ENCODE measurements around the gene ARFGAP1. TPM values are rescaled to one million over a fixed set of nuclear protein-coding genes. Genes with fewer than 3 reads are reported as not detected.

Gene ARFGAP1
- total and polyA plus RNA-seq, 10 of the 15 experiments (the other 5 are each of a cell fraction or from before 2014, with no cell fraction given): 0.45 to 79.9 (median 30.8) TPM

- no peaks in the 10 kb centered on the region for H4K20me1 ChIP-seq (ENCODE audit: control insufficient read depth, insufficient read depth)
- no peak overlapping the region for H3K27ac ChIP-seq (ENCODE audit: control insufficient read depth, insufficient read depth)
- ChIA-PET CTCF (interaction anchor here (2.7 kb wide), 1 partner anchor 71 kb away, joined by 8 read pairs; no protein-coding TSS in a partner anchor), SMC1A (ENCODE audit: uncharacterized antibody, unreplicated experiment) (no interaction called here), POLR2A (no interaction called here), RAD21 (ENCODE audit: unreplicated experiment) (interaction anchor here (0.6 kb wide), 1 partner anchor 15 kb away, joined by 3 read pairs; no protein-coding TSS in a partner anchor)
- H3K79me2 ChIP-seq (ENCODE audit: control insufficient read depth, insufficient read depth, low read length): no peaks in the 10 kb centered on the region
- 31% methylated on average over 14 of the region's 22 CpGs for WGBS (ENCODE audit: insufficient coverage, insufficient replicate concordance, low lambda C conversion rate, missing lambda C conversion rate)
- DNase-seq (ENCODE audit: low read depth, low spot score) (no peak), ATAC-seq (no peak), FAIRE-seq (no peak)
- intact Hi-C loops (cut with micrococcal nuclease; ENCODE audit: unreplicated experiment) (no loop called here), in situ Hi-C loops (cut with MboI) (no loop called here)
- BruUV-seq (replicated peaks): no TSS peak
- no peak overlapping the region for H2AFZ ChIP-seq (ENCODE audit: control insufficient read depth, low read depth, low read length)
- H3K36me3 ChIP-seq (ENCODE audit: control insufficient read depth in 2 of 2, insufficient read depth in 2 of 2, low read length in 1 of 2): no peaks in the 10 kb centered on the region
- H3K4me3 ChIP-seq: no peak overlapping the region
- no peaks in the 10 kb centered on the region for H3K4me1 ChIP-seq (ENCODE audit: control insufficient read depth, insufficient read depth, low read length)
- no peak overlapping the region for H3K9ac ChIP-seq (ENCODE audit: control insufficient read depth, insufficient read depth, low read length)
- H3K27me3 ChIP-seq (replicated peaks in 1 of 2; ENCODE audit: control insufficient read depth in 2 of 2, insufficient read depth in 2 of 2, low read length in 1 of 2): no peaks in the 10 kb centered on the region; a peak in 1 of 4 replicates
- no peaks in the 10 kb centered on the region for H3K9me3 ChIP-seq (replicated peaks; ENCODE audit: control insufficient read depth, insufficient read depth, low read length)
- TF ChIP-seq EED (IDR thresholded peaks at IDR 0.05; ENCODE audit: low read depth): no peak
- no peak for TF ChIP-seq CBX3 (IDR thresholded peaks at IDR 0.05; ENCODE audit: borderline replicate concordance, low read depth)
- TF ChIP-seq NRF1 (conservative IDR thresholded peaks at IDR 0.05; ENCODE audit: low read depth, low read length): no peak
- no peak for TF ChIP-seq FOXK2 (IDR thresholded peaks at IDR 0.05)
- no peak for TF ChIP-seq LARP7 (IDR thresholded peaks at IDR 0.05)
- TF ChIP-seq CBX5 (IDR thresholded peaks at IDR 0.05; ENCODE audit: low read depth): no peak
- TF ChIP-seq POLR2AphosphoS2 (IDR thresholded peaks at IDR 0.05; ENCODE audit: low read depth, low read length): no peak
- TF ChIP-seq FOS (IDR thresholded peaks at IDR 0.05; ENCODE audit: borderline replicate concordance, extremely low read depth, insufficient read length): no peak
- no peak for TF ChIP-seq BCL3 (IDR thresholded peaks at IDR 0.05; ENCODE audit: borderline replicate concordance, insufficient read depth, low read depth, low read length, poor library complexity, severe bottlenecking)
- no peak for TF ChIP-seq IKZF2 (IDR thresholded peaks at IDR 0.05)
- TF ChIP-seq CHD2 (IDR thresholded peaks at IDR 0.05; ENCODE audit: borderline replicate concordance, low read depth, low read length): no peak
- TF ChIP-seq SMARCA5 (IDR thresholded peaks at IDR 0.05): no peak
- no peak overlapping the region for H3K4me2 ChIP-seq (ENCODE audit: control insufficient read depth, insufficient read depth)
These were observed 21.4 kb downstream of the ARFGAP1 start for GRCh38 chr20:63293871-63294535.

All from GM12878 (cell line).